HG02623 (cell line): ENCODE measurements around the gene OTOP1.
"Not testable (repeated sequence)": the region's sequence is repeated elsewhere in the genome, so short reads cannot be mapped to it uniquely, and the experiment has no call there.

Source experiments
- ATAC-seq: cut with Tn5 transposase; IDR thresholded peaks from one replicate; pipeline ENCODE4 v1.9.1; 2021; ENCODE audit warnings: moderate library complexity; ENCODE audit not compliant: unreplicated experiment

Gene OTOP1

DNA sequence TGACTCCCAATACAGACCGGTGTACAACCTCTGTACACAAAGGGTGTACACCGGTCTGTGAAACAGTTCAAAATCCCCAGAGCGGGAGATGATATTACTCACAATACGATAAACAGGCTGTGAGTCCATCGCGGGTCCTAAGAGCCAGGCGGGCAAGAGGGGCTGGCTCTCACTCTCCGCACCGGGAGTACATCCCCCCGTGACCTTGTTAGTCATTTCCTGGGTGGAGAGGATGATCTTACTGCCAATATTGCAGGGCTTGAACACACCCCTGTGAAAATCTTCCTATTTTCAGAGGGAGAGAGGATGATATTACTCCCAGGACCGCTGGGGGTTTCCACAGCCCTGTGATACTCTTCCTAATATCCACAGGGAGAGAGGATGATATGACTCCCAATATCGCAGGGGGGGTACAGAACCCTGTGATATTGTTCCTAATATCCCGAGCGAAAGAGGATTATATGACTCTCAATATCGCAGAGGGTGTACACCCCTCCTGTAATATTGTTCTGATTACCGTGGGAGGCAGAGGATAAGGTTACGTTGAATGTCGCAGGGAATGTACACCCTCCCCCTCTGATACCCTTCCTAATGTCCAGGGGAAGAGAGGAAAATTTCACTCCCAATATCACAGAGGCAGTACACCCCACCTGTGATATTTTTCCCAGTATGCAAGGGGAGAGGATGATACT lies 60.9 kb downstream of the OTOP1 start:
- not testable (repeated sequence) for ATAC-seq

DNA sequence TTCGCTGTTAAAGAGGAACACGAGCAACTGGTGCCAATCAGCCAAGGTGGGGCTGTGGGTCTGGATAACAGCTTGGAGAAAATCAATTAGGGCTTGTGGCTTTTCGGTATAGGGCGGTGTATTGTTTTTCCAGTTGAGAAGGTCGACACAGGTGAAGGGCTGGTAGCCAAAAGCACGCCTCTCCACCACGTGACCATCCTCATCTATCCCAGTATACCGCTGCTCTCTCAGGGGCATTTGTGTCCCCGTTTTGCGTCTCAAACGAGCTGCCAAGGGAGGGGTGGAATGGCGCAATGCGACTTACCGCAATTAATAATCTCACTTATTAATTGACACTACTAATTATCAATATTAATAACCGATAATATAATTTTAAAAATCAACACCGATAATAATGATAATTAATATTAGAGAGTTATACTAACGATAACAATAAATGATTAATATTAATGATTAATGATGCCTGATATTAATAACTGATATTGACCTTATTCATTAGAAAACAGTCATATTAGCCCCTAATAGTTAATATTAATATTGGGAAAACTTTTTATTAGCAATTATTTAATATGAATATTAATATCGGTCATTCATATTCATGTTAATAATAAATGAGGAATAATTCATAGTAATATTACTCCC lies 62.1 kb downstream of the OTOP1 start:
- ATAC-seq: not testable (repeated sequence)

DNA sequence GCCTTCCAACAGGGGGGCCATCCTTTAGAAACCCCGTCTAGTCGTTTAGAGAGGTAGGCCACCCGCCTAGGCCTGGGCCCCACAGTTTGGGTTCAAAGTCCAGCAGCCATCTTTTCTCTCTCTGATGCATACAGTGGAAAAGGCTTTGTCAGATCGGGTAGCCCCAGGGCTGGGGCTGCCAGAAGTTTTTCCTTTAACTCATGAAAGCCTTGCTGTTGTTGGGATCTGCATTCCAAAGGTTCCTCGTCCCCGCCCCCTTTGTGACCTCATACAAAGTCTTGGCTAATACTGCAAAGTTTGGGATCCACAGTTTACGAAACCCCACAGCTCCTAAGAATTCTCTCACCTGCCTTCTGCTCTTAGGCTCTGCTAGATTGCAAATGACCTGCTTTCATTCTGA lies 64.5 kb downstream of the OTOP1 start:
- ATAC-seq: not testable (repeated sequence)

DNA sequence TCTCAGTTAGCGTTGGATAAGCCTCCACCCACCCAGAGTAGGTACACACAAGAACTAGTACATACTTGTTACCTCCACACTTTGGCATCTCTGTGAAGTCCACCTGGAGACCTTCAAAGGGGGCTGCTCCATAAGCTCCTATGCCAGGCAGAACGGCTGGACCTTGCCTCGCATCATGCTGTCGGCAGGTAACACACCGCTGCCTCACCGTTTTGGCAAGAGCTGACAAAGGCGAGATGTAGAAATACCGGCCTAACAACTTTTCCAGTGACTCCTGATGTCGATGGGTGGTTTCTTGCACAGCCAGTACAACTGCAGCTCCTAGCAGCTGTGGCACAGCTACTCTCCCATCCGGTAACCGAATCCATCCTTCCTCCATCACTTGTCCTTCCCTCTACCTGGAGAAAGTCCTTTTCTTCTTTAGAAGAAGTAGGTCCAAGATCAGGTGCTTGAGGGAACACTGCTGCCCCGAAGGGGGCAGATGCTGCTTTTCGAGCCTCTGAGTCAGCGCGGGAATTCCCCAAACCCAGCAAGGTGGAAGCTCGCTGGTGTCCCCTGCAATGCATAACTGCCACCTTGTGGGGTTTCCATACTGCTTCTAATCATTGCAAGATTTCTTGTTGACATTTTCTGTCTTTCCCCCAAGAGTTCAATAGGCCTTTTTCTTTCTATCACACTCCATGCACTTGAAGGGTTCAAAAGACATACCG lies 65.6 kb downstream of the OTOP1 start:
- not testable (repeated sequence) for ATAC-seq

DNA sequence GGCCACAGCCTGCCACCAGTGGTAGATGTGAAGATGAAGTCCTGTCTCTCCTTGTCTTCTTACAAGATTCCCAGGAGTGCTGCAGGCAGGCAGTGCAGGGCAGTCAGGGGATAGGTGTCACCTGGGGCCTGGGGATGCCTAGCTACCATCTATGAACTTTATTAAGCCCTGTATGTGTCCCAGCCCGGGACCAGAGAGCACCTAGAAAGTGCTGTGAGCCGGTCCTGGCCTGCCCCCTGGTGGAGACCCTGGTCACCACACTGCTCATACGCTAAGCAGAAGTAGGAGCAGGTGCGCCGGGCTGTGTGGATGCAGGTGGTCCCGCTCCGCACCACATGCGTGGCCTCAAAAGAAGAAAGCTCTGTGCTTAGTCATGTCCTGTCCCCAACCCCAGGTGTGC lies 81.1 kb downstream of the OTOP1 start:
- not testable (repeated sequence) for ATAC-seq

DNA sequence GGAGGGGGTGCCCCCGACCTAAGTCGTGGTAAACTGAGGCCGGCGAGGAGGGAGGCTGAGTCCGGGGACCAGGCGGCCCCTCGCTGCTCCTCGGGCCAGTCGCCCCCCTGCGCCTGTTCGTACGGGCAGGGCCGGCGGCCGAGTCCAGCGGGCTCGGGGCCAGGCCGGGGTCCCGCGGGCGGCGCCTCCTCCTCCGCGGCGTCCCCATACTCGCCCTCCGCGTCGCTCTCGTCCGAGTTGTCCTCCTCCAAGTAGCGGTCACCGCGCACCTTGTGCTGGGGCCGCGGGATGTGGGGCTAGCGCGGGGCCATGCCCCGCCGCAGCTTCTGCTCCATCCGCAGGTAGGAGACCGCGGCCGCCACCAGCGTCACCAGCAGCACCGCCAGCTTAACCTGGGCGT lies 83.4 kb downstream of the OTOP1 start:
- ATAC-seq: not testable (repeated sequence)

DNA sequence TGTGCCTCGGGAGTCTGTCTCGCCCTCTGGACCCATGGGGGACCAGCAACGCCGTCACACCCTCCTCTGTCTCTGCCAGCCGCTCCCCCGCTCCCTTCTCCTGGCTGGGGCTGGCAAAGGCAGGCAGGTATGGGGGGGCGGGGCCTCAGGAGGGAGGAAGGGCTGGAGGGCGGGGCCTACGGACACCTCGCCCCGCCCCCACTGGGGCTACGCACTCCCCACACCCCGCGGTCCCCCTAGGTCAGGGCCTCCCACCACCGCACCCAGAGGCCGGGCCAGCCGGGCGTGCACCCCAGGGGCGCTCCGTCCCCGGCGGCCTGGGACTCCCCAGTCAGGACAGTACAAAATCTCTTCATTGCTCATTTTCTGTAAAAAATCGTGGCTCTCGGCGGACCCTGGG lies 84.0 kb downstream of the OTOP1 start:
- ATAC-seq: not testable (repeated sequence)

DNA sequence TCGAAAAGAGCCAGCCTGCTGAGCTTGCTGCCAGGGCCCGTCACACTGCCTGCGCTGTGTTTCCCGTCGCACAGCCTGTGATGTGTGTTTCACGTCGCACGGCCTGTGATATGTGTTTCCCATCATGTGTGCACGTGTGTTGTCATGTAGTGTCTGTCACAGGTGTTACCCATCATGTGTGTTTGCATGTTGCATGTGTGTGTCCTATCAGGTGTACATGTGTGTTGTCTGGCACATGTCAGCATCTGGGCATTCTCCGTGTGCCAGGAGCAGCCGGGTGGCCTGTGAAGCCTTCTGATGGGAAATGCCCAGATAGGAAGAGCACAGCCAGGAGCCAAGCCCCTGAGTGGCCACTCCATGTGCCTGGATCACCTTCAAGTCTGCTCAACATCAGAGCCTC lies 85.5 kb downstream of the OTOP1 start:
- not testable (repeated sequence) for ATAC-seq
